ENCODE results near the gene ADGRG6. TPM values are rescaled to one million over a fixed set of nuclear protein-coding genes. Genes with fewer than 3 reads are reported as not detected.

The ADGRG6 gene
- total RNA-seq, 1 experiment from 2014 or later = 2.5 TPM

GRCh38 chr6:142400495-142400894 lies 98.7 kb downstream of the ADGRG6 start:
- Histone ChIP-seq H3K79me2 (ENCODE audit: insufficient read depth, low read length) (no peaks in the 10 kb centered on the region), H3T11ph (ENCODE audit: low read length) (no peak overlapping the region), H3K9ac (ENCODE audit: extremely low read depth, insufficient read length, low read length) (no peak overlapping the region), H3K14ac (ENCODE audit: insufficient read depth, low read length) (no peak overlapping the region), H2AK5ac (ENCODE audit: insufficient read length, low read length) (no peak overlapping the region), H3K23me2 (ENCODE audit: insufficient read length, low read depth, low read length, poor library complexity, severe bottlenecking) (no peaks in the 10 kb centered on the region), H3K4ac (ENCODE audit: low read depth, low read length) (no peak overlapping the region), H3K9me3 (ENCODE audit: control insufficient read depth, low read depth, low read length) (no peaks in the 10 kb centered on the region), H4K5ac (ENCODE audit: insufficient read length, low read depth, low read length) (no peak overlapping the region), H4K91ac (ENCODE audit: insufficient read length, low read depth, low read length) (no peak overlapping the region), H2BK20ac (ENCODE audit: low read depth, low read length, poor library complexity, severe bottlenecking) (no peak overlapping the region), H3K56ac (ENCODE audit: insufficient read length, low read depth, low read length) (no peak overlapping the region), H3K4me2 (ENCODE audit: insufficient read depth, insufficient read length, low read length) (no peak overlapping the region), H4K20me1 (ENCODE audit: control insufficient read depth, insufficient read depth, insufficient read length) (no peaks in the 10 kb centered on the region), H2BK15ac (ENCODE audit: low read depth, low read length) (no peak overlapping the region), H2BK12ac (ENCODE audit: insufficient read length, low read depth, low read length) (no peak overlapping the region), H2AFZ (ENCODE audit: low read length) (peak overlapping the region; percentile 68), H2BK5ac (ENCODE audit: insufficient read length, low read length) (no peak overlapping the region), H3K23ac (ENCODE audit: insufficient read length, low read depth, low read length) (no peak overlapping the region), H4K8ac (replicated peaks; ENCODE audit: insufficient read length, low read depth, low read length) (no peak overlapping the region), H2BK120ac (ENCODE audit: low read depth, low read length, poor library complexity, severe bottlenecking) (no peak overlapping the region), H3K27me3 (ENCODE audit: insufficient read depth, low read length) (no peaks in the 10 kb centered on the region), H3K4me1 (ENCODE audit: insufficient read depth, low read length) (peaks cover 8% of the 10 kb centered on the region; the same call in 1 of the 2 replicates), H3K79me1 (ENCODE audit: insufficient read depth, low read depth, low read length, poor library complexity, severe bottlenecking) (no peaks in the 10 kb centered on the region), H3K18ac (ENCODE audit: insufficient read length, low read depth, low read length) (no peak overlapping the region), H3K27ac (ENCODE audit: insufficient read length, low read depth, low read length) (no peak overlapping the region)
- Mint-ChIP-seq H3K27me3 (ENCODE audit: low read depth) (no peaks in the 10 kb centered on the region), H3K9me3 (no peaks in the 10 kb centered on the region), H3K4me3 (no peak overlapping the region), H3K27ac (no peak overlapping the region), H3K4me1 (peaks cover 8 to 12% of the 10 kb centered on the region in 2 experiments), H3K36me3 (ENCODE audit: insufficient read depth in 1 of 3, low read depth in 3 of 3) (no peaks in the 10 kb centered on the region)
- TF ChIP-seq, protein P1, sequence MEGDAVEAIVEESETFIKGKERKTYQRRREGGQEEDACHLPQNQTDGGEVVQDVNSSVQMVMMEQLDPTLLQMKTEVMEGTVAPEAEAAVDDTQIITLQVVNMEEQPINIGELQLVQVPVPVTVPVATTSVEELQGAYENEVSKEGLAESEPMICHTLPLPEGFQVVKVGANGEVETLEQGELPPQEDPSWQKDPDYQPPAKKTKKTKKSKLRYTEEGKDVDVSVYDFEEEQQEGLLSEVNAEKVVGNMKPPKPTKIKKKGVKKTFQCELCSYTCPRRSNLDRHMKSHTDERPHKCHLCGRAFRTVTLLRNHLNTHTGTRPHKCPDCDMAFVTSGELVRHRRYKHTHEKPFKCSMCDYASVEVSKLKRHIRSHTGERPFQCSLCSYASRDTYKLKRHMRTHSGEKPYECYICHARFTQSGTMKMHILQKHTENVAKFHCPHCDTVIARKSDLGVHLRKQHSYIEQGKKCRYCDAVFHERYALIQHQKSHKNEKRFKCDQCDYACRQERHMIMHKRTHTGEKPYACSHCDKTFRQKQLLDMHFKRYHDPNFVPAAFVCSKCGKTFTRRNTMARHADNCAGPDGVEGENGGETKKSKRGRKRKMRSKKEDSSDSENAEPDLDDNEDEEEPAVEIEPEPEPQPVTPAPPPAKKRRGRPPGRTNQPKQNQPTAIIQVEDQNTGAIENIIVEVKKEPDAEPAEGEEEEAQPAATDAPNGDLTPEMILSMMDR (conservative IDR thresholded peaks at IDR 0.05) = no peak
- DNase-seq = no peak
- WGBS (ENCODE audit: extremely low coverage, insufficient read length, low lambda C conversion rate) = no CpG with 5 or more reads among the region's 4 CpGs
